Effector memory CD4-positive, alpha-beta T cell (primary cell): ENCODE data around the gene BAIAP3.
A peak's percentile ranks its signal among the peaks of the same experiment; 100 is the strongest.

Source experiments
- DNase-seq, 3 donors: peaks; one replicate each; pipeline ENCODE4 v3.0.0-alpha.2; 2020
- H3K27ac ChIP-seq: 2 replicates; pipeline ENCODE4 v1.7.0; 2013; ENCODE audit warnings: mild to moderate bottlenecking, low read length, moderate library complexity; ENCODE audit not compliant: insufficient read depth, poor library complexity, severe bottlenecking
- H3K27me3 ChIP-seq: replicated peaks from 2 replicates; pipeline ENCODE4 v1.7.0; 2013; ENCODE audit warnings: mild to moderate bottlenecking, low read length; ENCODE audit not compliant: insufficient read depth, control insufficient read depth, poor library complexity, severe bottlenecking
- H3K36me3 ChIP-seq: 2 replicates; pipeline ENCODE4 v1.7.0; 2013; ENCODE audit warnings: mild to moderate bottlenecking, low read length, moderate library complexity; ENCODE audit not compliant: control insufficient read depth, insufficient read depth
- H3K4me1 ChIP-seq: 2 replicates; pipeline ENCODE4 v1.7.0; 2013; ENCODE audit warnings: low read length, mild to moderate bottlenecking; ENCODE audit not compliant: control insufficient read depth, insufficient read depth, poor library complexity, severe bottlenecking
- H3K4me3 ChIP-seq: 2 replicates; pipeline ENCODE4 v1.7.0; 2013; ENCODE audit warnings: low read length, low read depth, mild to moderate bottlenecking; ENCODE audit not compliant: insufficient read depth, poor library complexity, severe bottlenecking
- H3K9me3 ChIP-seq: 2 replicates; pipeline ENCODE4 v1.7.0; 2013; ENCODE audit warnings: mild to moderate bottlenecking, low read length, moderate library complexity; ENCODE audit not compliant: control insufficient read depth

The BAIAP3 gene

DNA sequence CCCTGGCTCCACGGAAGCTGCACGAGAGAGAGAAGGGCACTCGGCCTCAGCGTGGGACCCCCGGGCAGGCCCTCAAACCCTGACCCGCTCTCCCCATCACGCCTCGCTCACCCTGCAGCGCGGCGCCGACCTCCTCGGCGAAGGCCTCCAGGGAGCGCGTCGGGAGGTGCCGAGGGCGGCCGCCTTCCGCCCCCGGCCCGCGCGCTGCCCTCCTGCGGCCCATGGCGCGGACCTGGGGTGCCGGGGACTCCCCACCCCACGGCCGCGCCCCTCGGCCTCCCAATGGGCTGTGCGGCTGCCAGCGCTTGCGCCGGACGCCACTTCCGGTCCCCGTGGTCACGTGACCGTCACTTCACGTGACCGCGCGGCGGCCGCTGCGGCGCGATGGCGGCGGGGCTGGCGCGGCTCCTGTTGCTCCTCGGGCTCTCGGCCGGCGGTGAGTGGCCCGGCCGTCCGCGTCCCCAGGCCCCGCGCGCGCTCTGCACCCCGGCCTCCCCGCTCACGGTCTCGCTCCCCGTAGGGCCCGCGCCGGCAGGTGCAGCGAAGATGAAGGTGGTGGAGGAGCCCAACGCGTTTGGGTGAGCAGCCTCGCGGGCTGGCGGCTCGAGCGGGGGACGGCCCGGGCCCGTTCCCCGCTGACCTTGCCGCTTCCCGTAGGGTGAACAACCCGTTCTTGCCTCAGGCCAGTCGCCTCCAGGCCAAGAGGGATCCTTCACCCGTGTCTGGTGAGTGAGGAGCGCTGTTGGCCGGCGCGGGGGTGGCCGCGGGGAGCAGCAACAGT, 18.3 kb downstream of the BAIAP3 start, which contains the start of the genes GNPTG and TSR3:
Gene GNPTG, plus strand, starts transcription at position 350 of the 781 bp plus-strand sequence. Its CDS starts 35 bp downstream, at position 385.
Gene TSR3, minus strand, starts transcription at position 297 of the 781 bp plus-strand sequence. Its CDS starts 74 bp downstream, at position 223.
- H3K9me3 ChIP-seq = no peaks in the 10 kb centered on the region
- peak; percentile 75 to 80 (median 79) for DNase-seq
- H3K4me3 ChIP-seq = peak within 1 kb of the TSS; percentile 71
- peaks cover 17% of the 10 kb centered on the region for H3K4me1 ChIP-seq
- peaks cover 26% of the 10 kb centered on the region for H3K36me3 ChIP-seq
- peak within 1 kb of the TSS; percentile 70 for H3K27ac ChIP-seq
- H3K27me3 ChIP-seq = no peaks in the 10 kb centered on the region

DNA sequence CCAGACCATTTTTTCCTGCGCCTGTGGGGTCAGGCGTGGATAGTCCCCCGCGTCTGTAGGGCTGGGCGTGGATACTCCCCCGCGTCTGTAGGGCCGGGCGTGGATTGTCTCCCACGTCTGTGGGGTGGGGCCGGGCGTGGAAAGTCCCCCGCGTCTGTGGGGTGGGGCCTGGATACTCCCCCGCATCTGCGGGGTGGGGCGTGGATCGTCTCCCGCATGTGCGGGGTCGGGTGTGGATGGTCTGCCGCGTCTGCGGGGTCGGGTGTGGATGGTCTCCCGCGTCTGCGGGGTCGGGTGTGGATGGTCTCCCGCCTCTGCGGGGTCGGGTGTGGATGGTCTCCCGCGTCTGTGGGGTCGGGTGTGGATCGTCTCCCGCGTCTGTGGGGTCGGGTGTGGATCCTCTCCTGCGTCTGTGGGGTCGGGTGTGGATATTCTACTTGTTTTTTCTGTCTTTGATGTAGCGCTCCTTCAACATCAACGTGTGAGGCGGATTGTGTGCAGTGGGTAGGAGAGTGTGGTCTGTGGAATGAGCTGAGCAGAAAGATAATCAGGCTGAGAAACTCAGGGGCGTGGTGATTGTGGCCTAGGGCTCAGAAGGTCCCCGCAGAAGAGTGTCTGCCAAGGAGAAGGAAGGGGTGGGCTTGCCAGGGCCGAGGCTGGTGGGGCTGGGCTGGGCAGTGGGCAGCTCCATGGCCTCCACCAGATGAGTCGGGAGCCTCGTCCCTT, 21.5 kb downstream of the BAIAP3 start:
- Histone ChIP-seq H3K27ac (no peak overlapping the region), H3K27me3 (no peaks in the 10 kb centered on the region)

DNA sequence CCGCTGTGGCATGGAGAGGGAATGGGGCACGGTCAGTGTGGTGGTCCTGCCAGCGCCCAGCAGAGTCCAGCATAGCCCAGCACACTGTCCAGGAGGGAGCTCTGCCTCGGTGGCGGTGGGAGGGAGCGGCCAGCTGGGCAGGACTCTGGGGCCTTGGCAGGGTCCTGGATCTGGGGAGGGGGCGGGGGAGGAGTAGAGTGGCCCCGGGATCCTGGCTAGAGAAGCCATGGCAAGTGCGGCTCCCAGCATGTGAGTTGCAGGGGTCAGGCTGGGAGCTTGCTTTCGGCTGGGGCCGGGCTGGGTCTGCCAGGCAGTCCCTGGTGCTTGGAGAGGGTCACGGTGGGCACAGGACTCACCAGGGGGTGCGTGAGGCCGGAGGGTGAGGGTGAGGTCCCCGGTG, 22.1 kb downstream of the BAIAP3 start:
- Histone ChIP-seq H3K9me3 (no peaks in the 10 kb centered on the region), H3K4me3 (no peak overlapping the region), H3K4me1 (peaks cover 15% of the 10 kb centered on the region), H3K27me3 (no peaks in the 10 kb centered on the region), H3K36me3 (peaks cover 10% of the 10 kb centered on the region), H3K27ac (no peak overlapping the region)
- no peak for DNase-seq

More for the DNA sequence above, 21.5 kb downstream of the BAIAP3 start:
- Histone ChIP-seq H3K4me1 (peaks cover 17% of the 10 kb centered on the region), H3K9me3 (no peaks in the 10 kb centered on the region), H3K4me3 (no peak overlapping the region), H3K36me3 (peaks cover 14% of the 10 kb centered on the region)
- no peak for DNase-seq

DNA sequence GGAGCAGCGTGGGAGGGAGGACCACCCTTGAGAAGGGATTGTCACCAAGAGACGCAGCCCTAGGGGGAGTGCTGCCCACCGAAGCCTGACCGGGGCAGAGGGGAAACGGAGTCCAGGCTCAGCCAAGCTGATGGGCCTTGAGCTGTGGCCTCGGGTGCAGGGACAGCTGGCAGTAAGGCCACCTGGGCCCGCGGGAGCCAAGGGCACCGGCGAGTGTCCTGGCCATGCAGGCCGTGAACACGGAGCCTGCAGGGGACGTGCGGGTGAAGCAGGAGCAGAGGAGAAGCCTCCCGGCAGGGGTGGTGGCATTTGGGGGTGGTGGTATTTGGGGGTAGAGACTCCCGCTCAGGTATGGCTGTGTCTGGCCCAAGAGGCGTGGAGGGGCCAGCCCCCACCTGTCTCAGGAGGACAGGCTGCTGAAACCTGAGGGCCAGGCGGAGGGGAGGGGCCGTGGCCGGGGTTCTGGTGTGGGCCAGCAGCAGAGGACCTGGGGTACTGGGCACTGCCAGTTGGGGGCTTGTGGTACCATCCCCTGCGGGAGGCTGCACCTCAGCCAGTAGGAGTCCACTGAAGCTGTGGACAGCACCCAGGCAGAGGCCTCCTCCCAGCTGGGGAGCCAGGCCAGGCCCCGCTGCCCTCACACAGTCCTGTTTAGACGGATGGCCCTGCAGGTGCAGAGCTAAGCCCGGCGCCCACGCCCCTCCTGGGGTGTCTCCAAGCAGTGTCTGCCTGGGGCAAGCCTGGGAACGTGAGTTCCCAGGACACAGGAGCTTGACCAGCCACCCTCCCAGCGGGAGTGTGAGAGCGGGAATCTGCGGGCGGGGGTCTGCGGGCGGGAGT, 22.8 kb downstream of the BAIAP3 start:
- Histone ChIP-seq H3K4me1 (peaks cover 10% of the 10 kb centered on the region), H3K4me3 (no peak overlapping the region), H3K27ac (no peak overlapping the region), H3K36me3 (peaks cover 10% of the 10 kb centered on the region), H3K9me3 (no peaks in the 10 kb centered on the region), H3K27me3 (no peaks in the 10 kb centered on the region)
- no peak for DNase-seq

DNA sequence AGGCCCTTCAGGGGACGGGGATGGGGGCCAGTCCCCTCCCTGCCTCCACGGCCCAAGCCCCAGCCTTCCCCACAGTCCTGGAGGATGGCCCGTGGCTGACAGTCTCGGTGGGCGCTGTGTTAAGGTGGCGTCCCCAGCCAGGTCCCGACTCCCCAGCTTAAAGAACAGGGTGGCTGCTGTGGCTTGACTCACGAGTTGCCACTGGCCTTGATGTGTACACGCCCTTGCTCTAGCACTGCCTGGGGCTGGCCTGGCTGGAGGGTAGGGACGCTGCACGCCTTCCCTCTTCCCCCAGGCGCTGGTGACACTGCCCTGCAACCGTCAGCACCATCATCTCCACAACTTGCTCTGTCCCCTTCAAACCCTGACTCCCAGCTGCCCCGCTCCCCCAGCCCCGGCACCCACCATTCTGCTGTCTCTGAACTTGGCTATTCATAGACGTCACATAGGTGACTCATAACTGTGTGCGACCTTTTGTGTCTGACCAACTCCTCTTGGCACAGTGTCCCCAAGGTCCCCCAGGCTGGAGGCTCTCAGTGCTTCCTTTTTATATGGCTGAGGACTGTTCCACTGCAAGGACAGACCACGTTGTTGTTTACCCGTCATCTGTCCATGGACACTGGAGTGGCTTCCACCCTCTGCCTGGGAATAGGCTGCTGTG, 24.6 kb downstream of the BAIAP3 start:
- H3K4me3 ChIP-seq = no peak overlapping the region
- no peaks in the 10 kb centered on the region for H3K4me1 ChIP-seq
- DNase-seq = no peak
- no peaks in the 10 kb centered on the region for H3K9me3 ChIP-seq
- H3K27me3 ChIP-seq = no peaks in the 10 kb centered on the region
- peaks cover 25% of the 10 kb centered on the region for H3K36me3 ChIP-seq
- H3K27ac ChIP-seq = no peak overlapping the region

DNA sequence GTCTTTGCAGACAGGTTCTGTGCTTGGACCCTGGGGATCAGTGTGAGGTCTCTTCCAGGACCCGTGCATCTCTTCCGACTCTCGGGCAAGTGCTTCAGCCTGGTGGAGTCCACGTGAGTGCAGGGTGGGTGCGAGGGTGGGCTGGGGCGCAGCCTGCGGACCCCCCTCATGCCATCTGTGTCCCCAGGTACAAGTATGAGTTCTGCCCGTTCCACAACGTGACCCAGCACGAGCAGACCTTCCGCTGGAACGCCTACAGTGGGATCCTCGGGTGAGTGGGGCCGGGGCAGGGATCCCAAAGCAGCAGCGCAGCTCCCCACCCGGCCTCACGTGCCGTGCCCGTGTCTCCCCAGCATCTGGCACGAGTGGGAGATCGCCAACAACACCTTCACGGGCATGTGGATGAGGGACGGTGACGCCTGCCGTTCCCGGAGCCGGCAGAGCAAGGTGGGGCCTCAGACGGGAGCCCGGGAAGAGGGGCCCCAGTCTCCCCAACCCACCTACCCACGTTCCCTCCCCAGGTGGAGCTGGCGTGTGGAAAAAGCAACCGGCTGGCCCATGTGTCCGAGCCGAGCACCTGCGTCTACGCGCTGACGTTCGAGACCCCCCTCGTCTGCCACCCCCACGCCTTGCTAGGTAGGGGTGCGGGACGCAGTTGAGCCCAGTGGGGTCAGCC, 28.4 kb downstream of the BAIAP3 start:
- Histone ChIP-seq H3K9me3 (no peaks in the 10 kb centered on the region), H3K27ac (no peak overlapping the region), H3K4me3 (no peak overlapping the region), H3K36me3 (peaks cover 56% of the 10 kb centered on the region), H3K4me1 (no peaks in the 10 kb centered on the region), H3K27me3 (no peaks in the 10 kb centered on the region)
- DNase-seq = no peak

DNA sequence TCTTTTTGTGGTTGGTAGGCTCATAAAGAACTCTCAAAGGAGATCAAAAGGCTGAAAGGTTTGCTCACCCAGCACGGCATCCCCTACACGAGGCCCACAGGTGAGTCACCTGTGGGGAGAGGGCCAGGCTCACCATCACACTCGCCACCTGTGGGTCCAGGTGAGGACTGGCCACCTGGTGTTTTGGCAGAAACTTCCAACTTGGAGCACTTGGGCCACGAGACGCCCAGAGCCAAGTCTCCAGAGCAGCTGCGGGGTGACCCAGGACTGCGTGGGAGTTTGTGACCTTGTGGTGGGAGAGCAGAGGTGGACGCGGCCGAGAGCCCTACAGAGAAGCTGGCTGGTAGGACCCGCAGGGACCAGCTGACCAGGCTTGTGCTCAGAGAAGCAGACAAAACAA, 29.4 kb downstream of the BAIAP3 start:
- Histone ChIP-seq H3K9me3 (no peaks in the 10 kb centered on the region), H3K27me3 (no peaks in the 10 kb centered on the region), H3K27ac (no peak overlapping the region), H3K4me1 (no peaks in the 10 kb centered on the region), H3K36me3 (peaks cover 62% of the 10 kb centered on the region), H3K4me3 (no peak overlapping the region)
- DNase-seq = no peak

DNA sequence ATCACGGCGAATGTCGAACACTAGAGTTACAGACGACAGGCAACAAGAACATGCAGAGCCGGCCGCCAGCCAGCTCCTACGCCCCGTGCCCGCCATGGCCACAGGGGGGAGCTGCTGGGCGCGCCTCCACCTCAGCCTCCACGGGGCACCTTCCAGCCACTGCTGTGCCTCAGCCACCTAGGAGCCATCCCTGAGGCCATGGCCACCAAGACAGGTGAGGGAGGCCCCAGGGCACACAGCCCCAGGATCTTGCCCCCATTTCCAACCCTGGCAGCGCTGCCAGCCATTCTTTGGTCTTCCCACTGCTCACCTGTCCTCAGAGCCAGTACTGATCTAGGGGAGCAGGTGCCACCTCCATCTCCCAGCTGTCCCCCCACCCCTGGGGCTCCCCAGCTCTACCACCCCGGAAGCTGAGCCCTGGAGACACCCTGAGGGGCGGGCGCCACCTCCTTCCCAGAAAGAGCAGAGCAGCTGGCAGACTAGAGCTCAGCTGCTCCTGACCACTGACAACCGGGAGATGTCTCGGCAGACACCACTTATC, 30.1 kb downstream of the BAIAP3 start:
- DNase-seq = peak; percentile 38 to 53 (median 43)
- Histone ChIP-seq H3K36me3 (peaks cover 65% of the 10 kb centered on the region), H3K27ac (no peak overlapping the region), H3K9me3 (no peaks in the 10 kb centered on the region), H3K27me3 (no peaks in the 10 kb centered on the region), H3K4me1 (no peaks in the 10 kb centered on the region), H3K4me3 (no peak overlapping the region)

DNA sequence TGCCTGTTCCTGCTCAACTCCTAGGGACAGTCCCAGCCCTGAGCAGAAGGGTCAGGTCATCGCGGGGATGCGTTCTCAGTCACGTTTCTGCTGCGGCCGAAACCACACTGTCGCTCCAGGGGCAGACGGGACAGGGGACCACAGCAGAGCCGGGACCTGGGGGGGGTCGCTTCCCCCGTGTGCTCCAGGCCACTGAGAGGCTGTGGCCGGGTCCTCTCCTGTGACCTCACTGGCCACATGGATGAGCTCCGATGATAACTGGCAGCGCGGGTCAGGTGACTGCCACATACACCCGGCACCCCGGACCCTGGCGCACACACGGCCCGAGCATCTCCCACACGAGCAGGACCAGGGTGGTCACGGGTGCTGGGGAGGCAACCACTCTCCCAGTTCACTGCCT, 31.1 kb downstream of the BAIAP3 start:
- Histone ChIP-seq H3K27ac (no peak overlapping the region), H3K4me1 (no peaks in the 10 kb centered on the region), H3K9me3 (no peaks in the 10 kb centered on the region), H3K36me3 (peaks cover 60% of the 10 kb centered on the region), H3K27me3 (no peaks in the 10 kb centered on the region), H3K4me3 (no peak overlapping the region)
- DNase-seq = no peak
